ENCODE measurements around the gene MAP7D3. TPM values are rescaled to one million over a fixed set of nuclear protein-coding genes. Genes with fewer than 3 reads are reported as not detected.

MAP7D3 gene
- total RNA-seq, 1 experiment from 2014 or later: 15.0 TPM

GRCh38 chrX:136268051-136269048, 17.1 kb upstream of the MAP7D3 start:
- Histone ChIP-seq H3K79me2 (ENCODE audit: insufficient read depth, low read length) (no peaks in the 10 kb centered on the region), H3K27ac (ENCODE audit: low read depth, low read length) (no peak overlapping the region), H3K4me2 (ENCODE audit: low read length) (no peak overlapping the region), H3K4me1 (ENCODE audit: control insufficient read depth in 1 of 2, insufficient read depth in 2 of 2, low read length in 2 of 2) (peaks cover 0 to 7% of the 10 kb centered on the region in 2 experiments; a peak in 2 of 4 replicates), H4K20me1 (ENCODE audit: insufficient read depth) (no peaks in the 10 kb centered on the region), H3K9ac (ENCODE audit: low read length) (no peak overlapping the region), H3K36me3 (ENCODE audit: control insufficient read depth in 1 of 2, insufficient read depth in 2 of 2, low read length in 2 of 2) (no peaks in the 10 kb centered on the region), H2AFZ (ENCODE audit: low read depth, low read length, poor library complexity, severe bottlenecking) (peak overlapping the region; percentile 76), H3K9me3 (ENCODE audit: control insufficient read depth in 1 of 2, insufficient read depth in 1 of 2, low read depth in 1 of 2, low read length in 2 of 2) (no peaks in the 10 kb centered on the region), H3K27me3 (ENCODE audit: insufficient read depth, low read length) (no peaks in the 10 kb centered on the region), H3K9me2 (ENCODE audit: insufficient read depth) (no peaks in the 10 kb centered on the region), H3K4me3 (replicated peaks in 1 of 2; ENCODE audit: low read depth in 1 of 2, low read length in 2 of 2) (no peak overlapping the region)
- ChIA-PET RAD21 (ENCODE audit: low non-redundant PET in 1 of 2, low total read pairs in 2 of 2, uncharacterized antibody in 2 of 2, unreplicated experiment in 2 of 2) (no interaction called here), CTCF (interaction anchor here (1.2 to 3.2 kb wide), 3 partner anchors 13 to 240 kb away, joined by 3 to 20 read pairs (median 3); no protein-coding TSS in a partner anchor), POLR2A (interaction anchor here (1.0 kb wide), 1 partner anchor 240 kb away, joined by 3 read pairs; no protein-coding TSS in a partner anchor)
- peak; percentile 7 for DNase-seq (ENCODE audit: low read depth, low spot score)
- TF ChIP-seq JUND (IDR thresholded peaks at IDR 0.05) (no peak), ZBTB33 (IDR thresholded peaks at IDR 0.05; ENCODE audit: extremely low read depth, insufficient replicate concordance, low read length) (no peak), CTCF (IDR thresholded peaks at IDR 0.05 in 2 of 3, conservative IDR thresholded peaks at IDR 0.05 in 1 of 3; ENCODE audit: borderline replicate concordance in 1 of 3, insufficient read depth in 1 of 3, low read depth in 2 of 3, low read length in 2 of 3) (peak; percentile 53 to 67 (median 64); a peak in 5 of 6 replicates), CEBPB (IDR thresholded peaks at IDR 0.05; ENCODE audit: low read depth) (no peak), FOSL1 (IDR thresholded peaks at IDR 0.05; ENCODE audit: low read depth) (no peak), ATF3 (IDR thresholded peaks at IDR 0.05) (no peak), RAD21 (IDR thresholded peaks at IDR 0.05; ENCODE audit: low read depth) (peak; percentile 75), YY1 (IDR thresholded peaks at IDR 0.05; ENCODE audit: extremely low read depth, insufficient replicate concordance, low read depth, low read length) (no peak), SIN3A (IDR thresholded peaks at IDR 0.05; ENCODE audit: low read depth) (no peak), ELF1 (IDR thresholded peaks at IDR 0.05; ENCODE audit: borderline replicate concordance, low read depth) (no peak), EZH2phosphoT487 (IDR thresholded peaks at IDR 0.05; ENCODE audit: borderline replicate concordance) (no peak), POLR2A (IDR thresholded peaks at IDR 0.05; ENCODE audit: borderline replicate concordance, extremely low read depth, insufficient read depth, insufficient read length) (no peak)
- intact Hi-C loops (cut with micrococcal nuclease): loop anchor here (1.0 to 10.0 kb wide), 2 partner anchors 104 to 240 kb away; no protein-coding TSS in a partner anchor
- no TSS peak for BruUV-seq (replicated peaks)
- ATAC-seq: peak; percentile 76

Data from HCT116 (cell line).